ENCODE measurements around the gene APBA1.

Gene APBA1

DNA sequence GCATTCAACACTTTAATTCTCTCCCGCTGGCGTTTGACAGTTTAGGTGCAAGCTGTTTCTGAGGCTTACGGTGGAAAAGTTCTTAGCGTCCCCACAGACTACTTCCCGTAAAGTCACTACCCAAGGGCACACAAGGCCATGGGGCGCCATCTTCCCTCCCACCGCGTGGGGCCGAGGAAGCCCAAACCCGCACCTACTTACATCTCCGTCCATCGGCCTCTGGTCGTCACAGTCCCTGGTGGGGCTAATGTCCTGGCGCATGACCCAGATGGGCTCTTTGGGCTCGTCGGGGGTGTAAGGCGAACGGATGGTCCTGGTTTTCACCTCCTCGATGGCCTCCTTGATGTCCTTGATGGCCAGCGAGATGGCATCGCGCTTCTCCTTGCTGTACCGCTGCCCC, 156.4 kb downstream of the APBA1 start:
- H3K27me3 ChIP-seq: no peaks in the 10 kb centered on the region
- peaks cover 0 to 15% (median 9%) of the 10 kb centered on the region in 3 donors for H3K36me3 ChIP-seq
- TF ChIP-seq, protein P1, sequence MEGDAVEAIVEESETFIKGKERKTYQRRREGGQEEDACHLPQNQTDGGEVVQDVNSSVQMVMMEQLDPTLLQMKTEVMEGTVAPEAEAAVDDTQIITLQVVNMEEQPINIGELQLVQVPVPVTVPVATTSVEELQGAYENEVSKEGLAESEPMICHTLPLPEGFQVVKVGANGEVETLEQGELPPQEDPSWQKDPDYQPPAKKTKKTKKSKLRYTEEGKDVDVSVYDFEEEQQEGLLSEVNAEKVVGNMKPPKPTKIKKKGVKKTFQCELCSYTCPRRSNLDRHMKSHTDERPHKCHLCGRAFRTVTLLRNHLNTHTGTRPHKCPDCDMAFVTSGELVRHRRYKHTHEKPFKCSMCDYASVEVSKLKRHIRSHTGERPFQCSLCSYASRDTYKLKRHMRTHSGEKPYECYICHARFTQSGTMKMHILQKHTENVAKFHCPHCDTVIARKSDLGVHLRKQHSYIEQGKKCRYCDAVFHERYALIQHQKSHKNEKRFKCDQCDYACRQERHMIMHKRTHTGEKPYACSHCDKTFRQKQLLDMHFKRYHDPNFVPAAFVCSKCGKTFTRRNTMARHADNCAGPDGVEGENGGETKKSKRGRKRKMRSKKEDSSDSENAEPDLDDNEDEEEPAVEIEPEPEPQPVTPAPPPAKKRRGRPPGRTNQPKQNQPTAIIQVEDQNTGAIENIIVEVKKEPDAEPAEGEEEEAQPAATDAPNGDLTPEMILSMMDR (IDR thresholded peaks at IDR 0.05): no peak
- H3K4me3 ChIP-seq: no peak overlapping the region
- no peaks in the 10 kb centered on the region for H3K4me1 ChIP-seq
- no peaks in the 10 kb centered on the region for H3K9me3 ChIP-seq
- DNase-seq: no peak
- H3K27ac ChIP-seq: no peak overlapping the region
- intact Hi-C loops (cut with DNase I; ENCODE audit: low total_unique reads): no loop called here

DNA sequence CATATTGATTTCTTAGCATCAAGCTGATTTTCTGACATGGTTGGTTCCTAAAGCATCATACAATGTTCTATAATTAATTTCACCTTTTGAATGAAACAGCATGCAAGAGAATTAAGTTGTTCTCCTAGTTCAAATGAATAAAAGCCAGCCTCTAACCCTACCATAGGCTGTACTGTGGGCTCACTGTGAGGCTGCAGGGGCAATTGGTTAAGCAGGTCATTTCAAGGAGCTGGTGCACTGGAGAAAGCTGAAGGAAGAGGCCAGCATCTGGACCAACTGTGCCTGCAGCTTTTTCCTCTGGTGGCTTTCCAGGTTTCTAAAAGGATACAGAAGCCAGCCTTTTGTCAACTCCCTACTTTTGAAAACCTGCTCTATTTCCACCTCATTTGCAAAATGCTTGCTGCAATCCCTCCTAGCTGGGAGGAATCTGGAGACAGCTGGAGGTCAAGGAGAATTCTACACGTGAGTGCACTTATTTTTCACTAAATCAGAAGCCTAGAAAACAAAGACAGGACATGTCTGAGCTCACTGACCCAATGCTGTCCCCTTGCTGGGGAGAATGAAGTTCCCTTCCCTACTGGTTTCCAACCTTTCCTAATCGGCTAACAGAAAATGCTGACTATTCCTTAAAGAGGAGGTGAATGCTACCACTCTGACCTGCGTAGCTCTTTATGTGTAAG, 158.9 kb downstream of the APBA1 start:
- TF ChIP-seq, protein P1 (IDR thresholded peaks at IDR 0.05): no peak
- intact Hi-C loops (cut with DNase I; ENCODE audit: low total_unique reads): no loop called here
- no peak for DNase-seq
- Histone ChIP-seq H3K4me3 (no peak overlapping the region), H3K27me3 (no peaks in the 10 kb centered on the region), H3K9me3 (no peaks in the 10 kb centered on the region), H3K36me3 (peaks cover 0 to 15% (median 9%) of the 10 kb centered on the region in 3 donors), H3K27ac (no peak overlapping the region), H3K4me1 (no peaks in the 10 kb centered on the region)

DNA sequence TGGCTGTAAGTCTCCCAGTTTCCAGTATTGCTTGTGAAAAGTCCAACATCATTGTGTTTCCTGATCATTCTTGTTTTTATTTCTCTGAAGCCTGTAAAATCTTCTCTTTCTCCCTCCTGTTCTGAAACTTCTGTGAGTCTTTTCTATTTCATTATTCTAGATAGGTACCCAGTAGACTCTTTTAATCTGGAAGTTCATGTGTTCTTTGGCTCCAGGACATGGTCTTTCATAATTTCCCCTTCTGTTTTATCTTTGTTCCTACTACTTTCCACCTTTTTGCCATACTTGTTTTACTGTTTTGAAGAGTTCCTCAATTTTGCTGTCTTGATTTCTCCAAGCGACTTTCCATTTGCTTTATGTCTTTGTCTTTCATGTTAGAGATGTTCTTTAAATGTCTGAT, 168.1 kb downstream of the APBA1 start:
- H3K36me3 ChIP-seq: no peaks in the 10 kb centered on the region
- H3K4me1 ChIP-seq: no peaks in the 10 kb centered on the region
- H3K4me3 ChIP-seq: no peak overlapping the region
- DNase-seq: no peak
- TF ChIP-seq, protein P1 (IDR thresholded peaks at IDR 0.05): no peak
- intact Hi-C loops (cut with DNase I; ENCODE audit: low total_unique reads): no loop called here
- no peaks in the 10 kb centered on the region for H3K9me3 ChIP-seq
- H3K27ac ChIP-seq: no peak overlapping the region
- H3K27me3 ChIP-seq: no peaks in the 10 kb centered on the region

DNA sequence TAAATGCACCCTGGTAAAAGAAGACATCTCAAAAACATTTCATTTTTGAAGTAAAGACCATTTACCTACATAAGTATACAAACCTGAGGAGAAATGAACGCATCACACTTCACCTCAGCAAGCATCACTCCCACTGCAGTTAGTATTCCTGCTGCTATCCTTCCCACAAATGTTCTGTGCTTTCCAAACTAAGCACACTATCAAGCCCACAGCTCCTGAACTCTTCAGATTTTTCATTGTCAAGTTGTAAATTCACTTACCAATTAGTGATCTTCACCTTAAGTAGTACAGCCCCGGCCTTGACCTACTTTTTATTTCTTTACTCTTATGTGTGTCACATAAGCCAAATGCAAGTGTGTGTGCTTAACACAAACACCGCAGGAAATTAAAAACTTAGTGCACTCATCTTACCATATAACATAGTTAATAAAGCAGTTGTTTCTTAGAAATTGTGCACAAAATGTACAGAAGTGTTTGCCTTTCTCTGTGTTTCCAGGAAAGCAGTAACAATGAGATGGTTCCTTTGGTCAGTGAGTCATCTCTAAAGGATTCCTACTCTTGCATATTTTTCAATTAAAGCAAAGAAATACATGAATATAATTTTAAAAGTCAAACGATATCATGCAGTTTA, 169.4 kb downstream of the APBA1 start:
- Histone ChIP-seq H3K4me3 (no peak overlapping the region), H3K36me3 (no peaks in the 10 kb centered on the region), H3K27ac (no peak overlapping the region), H3K27me3 (no peaks in the 10 kb centered on the region), H3K4me1 (no peaks in the 10 kb centered on the region), H3K9me3 (no peaks in the 10 kb centered on the region)
- no peak for DNase-seq
- intact Hi-C loops (cut with DNase I; ENCODE audit: low total_unique reads): no loop called here
- TF ChIP-seq, protein P1 (IDR thresholded peaks at IDR 0.05): no peak

DNA sequence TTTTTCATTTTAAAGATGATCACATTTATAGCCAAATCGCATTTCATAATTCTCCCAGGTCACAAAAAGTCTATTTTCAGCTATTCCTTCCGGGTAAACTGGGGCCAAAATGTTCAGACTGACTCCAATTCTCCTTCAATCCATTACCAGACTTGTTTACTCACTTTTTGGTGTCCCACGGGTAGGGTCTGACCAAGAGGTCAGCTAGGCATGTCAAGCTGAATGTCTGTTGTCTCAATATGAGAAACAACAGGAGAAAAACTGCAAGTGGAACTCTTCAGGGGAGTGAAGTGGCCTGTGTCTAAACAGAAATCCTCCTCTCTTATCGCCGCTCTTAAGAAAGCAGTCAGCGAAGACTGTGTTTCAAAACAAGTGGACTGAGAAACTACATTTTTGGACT, 171.3 kb downstream of the APBA1 start:
- H3K36me3 ChIP-seq: no peaks in the 10 kb centered on the region
- H3K27me3 ChIP-seq: no peaks in the 10 kb centered on the region
- intact Hi-C loops (cut with DNase I; ENCODE audit: low total_unique reads): no loop called here
- no peaks in the 10 kb centered on the region for H3K9me3 ChIP-seq
- TF ChIP-seq, protein P1 (IDR thresholded peaks at IDR 0.05): no peak
- no peak for DNase-seq
- no peak overlapping the region for H3K4me3 ChIP-seq
- no peak overlapping the region for H3K27ac ChIP-seq
- no peaks in the 10 kb centered on the region for H3K4me1 ChIP-seq

Measured in tibial artery (tissue), 4 donors.